ENCODE results near the gene LTB4R. TPM values are rescaled to one million over a fixed set of nuclear protein-coding genes. Genes with fewer than 3 reads are reported as not detected.

Gene LTB4R
- polyA plus RNA-seq, 1 donor from 2014 or later = 4.3 TPM

DNA sequence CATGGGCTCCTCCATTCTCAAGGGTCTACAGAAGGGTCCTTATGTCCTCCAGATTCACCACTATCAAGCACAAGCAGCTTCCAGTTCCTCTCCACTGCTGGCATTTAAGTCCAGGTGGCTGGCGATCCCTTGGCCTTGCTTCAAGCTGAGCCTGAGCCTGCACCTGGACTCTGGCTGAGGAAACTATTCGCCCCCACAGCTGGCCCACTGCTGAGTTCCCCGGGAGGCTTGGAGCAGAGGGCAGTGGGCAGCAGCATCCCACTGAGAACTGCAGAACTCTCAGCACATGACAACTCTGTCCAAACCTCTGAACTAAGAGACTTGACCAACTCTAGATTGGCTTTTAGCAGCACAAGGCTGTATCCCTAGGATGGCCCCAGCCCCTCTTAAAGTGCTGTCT, 28.6 kb upstream of the LTB4R start:
- Histone ChIP-seq H3K27ac (ENCODE audit: low read length) (no peak overlapping the region), H3K4me3 (ENCODE audit: low read length) (no peak overlapping the region), H3K36me3 (ENCODE audit: insufficient read depth, low read length) (no peaks in the 10 kb centered on the region), H3K9ac (ENCODE audit: low read length) (no peak overlapping the region), H3K9me2 (ENCODE audit: insufficient read depth, low read length) (no peaks in the 10 kb centered on the region), H4K20me1 (ENCODE audit: insufficient read depth) (no peaks in the 10 kb centered on the region), H2AFZ (ENCODE audit: low read depth, low read length) (no peak overlapping the region), H3F3A (ENCODE audit: insufficient read depth, low read length, poor library complexity, severe bottlenecking) (no peaks in the 10 kb centered on the region), H3K9me3 (ENCODE audit: low read length) (no peaks in the 10 kb centered on the region), H3K27me3 (ENCODE audit: insufficient read depth, low read depth, low read length) (no peaks in the 10 kb centered on the region), H3K79me2 (replicated peaks; ENCODE audit: insufficient read depth, low read length) (no peaks in the 10 kb centered on the region), H3K4me2 (ENCODE audit: low read length) (no peak overlapping the region)
- TF ChIP-seq, protein P1, sequence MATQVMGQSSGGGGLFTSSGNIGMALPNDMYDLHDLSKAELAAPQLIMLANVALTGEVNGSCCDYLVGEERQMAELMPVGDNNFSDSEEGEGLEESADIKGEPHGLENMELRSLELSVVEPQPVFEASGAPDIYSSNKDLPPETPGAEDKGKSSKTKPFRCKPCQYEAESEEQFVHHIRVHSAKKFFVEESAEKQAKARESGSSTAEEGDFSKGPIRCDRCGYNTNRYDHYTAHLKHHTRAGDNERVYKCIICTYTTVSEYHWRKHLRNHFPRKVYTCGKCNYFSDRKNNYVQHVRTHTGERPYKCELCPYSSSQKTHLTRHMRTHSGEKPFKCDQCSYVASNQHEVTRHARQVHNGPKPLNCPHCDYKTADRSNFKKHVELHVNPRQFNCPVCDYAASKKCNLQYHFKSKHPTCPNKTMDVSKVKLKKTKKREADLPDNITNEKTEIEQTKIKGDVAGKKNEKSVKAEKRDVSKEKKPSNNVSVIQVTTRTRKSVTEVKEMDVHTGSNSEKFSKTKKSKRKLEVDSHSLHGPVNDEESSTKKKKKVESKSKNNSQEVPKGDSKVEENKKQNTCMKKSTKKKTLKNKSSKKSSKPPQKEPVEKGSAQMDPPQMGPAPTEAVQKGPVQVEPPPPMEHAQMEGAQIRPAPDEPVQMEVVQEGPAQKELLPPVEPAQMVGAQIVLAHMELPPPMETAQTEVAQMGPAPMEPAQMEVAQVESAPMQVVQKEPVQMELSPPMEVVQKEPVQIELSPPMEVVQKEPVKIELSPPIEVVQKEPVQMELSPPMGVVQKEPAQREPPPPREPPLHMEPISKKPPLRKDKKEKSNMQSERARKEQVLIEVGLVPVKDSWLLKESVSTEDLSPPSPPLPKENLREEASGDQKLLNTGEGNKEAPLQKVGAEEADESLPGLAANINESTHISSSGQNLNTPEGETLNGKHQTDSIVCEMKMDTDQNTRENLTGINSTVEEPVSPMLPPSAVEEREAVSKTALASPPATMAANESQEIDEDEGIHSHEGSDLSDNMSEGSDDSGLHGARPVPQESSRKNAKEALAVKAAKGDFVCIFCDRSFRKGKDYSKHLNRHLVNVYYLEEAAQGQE (IDR thresholded peaks at IDR 0.05; ENCODE audit: borderline replicate concordance) = no peak
- no peak for TF ChIP-seq EP300 (conservative IDR thresholded peaks at IDR 0.05; ENCODE audit: poor library complexity, severe bottlenecking)
- no peak for TF ChIP-seq TAF1 (IDR thresholded peaks at IDR 0.05; ENCODE audit: low read depth)
- TF ChIP-seq EZH2 (IDR thresholded peaks at IDR 0.05; ENCODE audit: borderline replicate concordance, insufficient read depth, low read length, poor library complexity, severe bottlenecking) = no peak
- no peak for TF ChIP-seq SMC3 (conservative IDR thresholded peaks at IDR 0.05; ENCODE audit: poor library complexity)
- TF ChIP-seq POLR2AphosphoS5 (IDR thresholded peaks at IDR 0.05) = no peak
- TF ChIP-seq, protein P2, sequence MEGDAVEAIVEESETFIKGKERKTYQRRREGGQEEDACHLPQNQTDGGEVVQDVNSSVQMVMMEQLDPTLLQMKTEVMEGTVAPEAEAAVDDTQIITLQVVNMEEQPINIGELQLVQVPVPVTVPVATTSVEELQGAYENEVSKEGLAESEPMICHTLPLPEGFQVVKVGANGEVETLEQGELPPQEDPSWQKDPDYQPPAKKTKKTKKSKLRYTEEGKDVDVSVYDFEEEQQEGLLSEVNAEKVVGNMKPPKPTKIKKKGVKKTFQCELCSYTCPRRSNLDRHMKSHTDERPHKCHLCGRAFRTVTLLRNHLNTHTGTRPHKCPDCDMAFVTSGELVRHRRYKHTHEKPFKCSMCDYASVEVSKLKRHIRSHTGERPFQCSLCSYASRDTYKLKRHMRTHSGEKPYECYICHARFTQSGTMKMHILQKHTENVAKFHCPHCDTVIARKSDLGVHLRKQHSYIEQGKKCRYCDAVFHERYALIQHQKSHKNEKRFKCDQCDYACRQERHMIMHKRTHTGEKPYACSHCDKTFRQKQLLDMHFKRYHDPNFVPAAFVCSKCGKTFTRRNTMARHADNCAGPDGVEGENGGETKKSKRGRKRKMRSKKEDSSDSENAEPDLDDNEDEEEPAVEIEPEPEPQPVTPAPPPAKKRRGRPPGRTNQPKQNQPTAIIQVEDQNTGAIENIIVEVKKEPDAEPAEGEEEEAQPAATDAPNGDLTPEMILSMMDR (IDR thresholded peaks at IDR 0.05; ENCODE audit: poor library complexity, severe bottlenecking) = no peak
- no peak for TF ChIP-seq RAD21 (conservative IDR thresholded peaks at IDR 0.05)
- no peak for TF ChIP-seq MXI1 (conservative IDR thresholded peaks at IDR 0.05; ENCODE audit: poor library complexity, severe bottlenecking)

DNA sequence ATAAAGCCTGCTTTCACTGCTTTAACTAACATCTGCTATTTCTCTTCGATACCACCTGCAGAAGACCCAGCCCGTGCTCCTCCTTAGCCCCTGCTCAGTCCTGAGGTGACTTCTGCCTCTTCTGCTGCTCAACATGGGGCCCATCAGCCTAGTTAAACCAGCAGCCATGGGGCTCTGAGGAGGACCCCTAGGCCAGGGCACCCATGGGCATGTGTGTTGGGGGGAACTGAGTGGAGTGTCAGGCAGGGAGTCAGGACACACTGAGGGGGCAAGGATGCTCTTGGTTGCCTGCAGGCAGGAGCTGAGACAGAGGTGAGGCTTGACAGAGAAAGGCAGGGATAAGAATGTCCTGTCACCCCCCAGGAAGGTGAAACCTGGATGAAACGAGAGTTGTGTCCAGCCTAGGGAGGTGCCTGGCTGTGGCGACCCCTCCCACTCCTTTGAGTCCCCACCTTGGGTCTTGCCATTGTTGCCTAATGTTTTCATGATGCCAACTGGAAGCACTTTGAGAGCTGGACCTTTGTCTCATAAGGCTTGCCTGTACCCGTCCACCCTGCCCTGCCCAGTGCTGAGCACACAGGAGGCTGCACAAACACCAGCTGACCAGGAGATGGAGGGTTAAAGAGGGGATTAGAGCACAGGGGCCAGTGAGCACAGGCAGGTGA, 27.4 kb upstream of the LTB4R start:
- Histone ChIP-seq H3K27me3 (ENCODE audit: insufficient read depth, low read depth, low read length) (no peaks in the 10 kb centered on the region), H3K27ac (ENCODE audit: low read length) (no peak overlapping the region), H3K9me3 (ENCODE audit: low read length) (no peaks in the 10 kb centered on the region), H3K4me2 (ENCODE audit: low read length) (no peak overlapping the region), H3K9ac (ENCODE audit: low read length) (no peak overlapping the region), H3K79me2 (replicated peaks; ENCODE audit: insufficient read depth, low read length) (no peaks in the 10 kb centered on the region), H3K36me3 (ENCODE audit: insufficient read depth, low read length) (no peaks in the 10 kb centered on the region), H3F3A (ENCODE audit: insufficient read depth, low read length, poor library complexity, severe bottlenecking) (no peaks in the 10 kb centered on the region), H2AFZ (ENCODE audit: low read depth, low read length) (no peak overlapping the region), H4K20me1 (ENCODE audit: insufficient read depth) (no peaks in the 10 kb centered on the region), H3K9me2 (ENCODE audit: insufficient read depth, low read length) (no peaks in the 10 kb centered on the region), H3K4me3 (ENCODE audit: low read length) (no peak overlapping the region)
- TF ChIP-seq, protein P2 (IDR thresholded peaks at IDR 0.05; ENCODE audit: poor library complexity, severe bottlenecking) = no peak
- no peak for TF ChIP-seq EZH2 (IDR thresholded peaks at IDR 0.05; ENCODE audit: borderline replicate concordance, insufficient read depth, low read length, poor library complexity, severe bottlenecking)
- no peak for TF ChIP-seq TAF1 (IDR thresholded peaks at IDR 0.05; ENCODE audit: low read depth)
- TF ChIP-seq MXI1 (conservative IDR thresholded peaks at IDR 0.05; ENCODE audit: poor library complexity, severe bottlenecking) = no peak
